ENCODE results near the gene TARS3.

The TARS3 gene

DNA sequence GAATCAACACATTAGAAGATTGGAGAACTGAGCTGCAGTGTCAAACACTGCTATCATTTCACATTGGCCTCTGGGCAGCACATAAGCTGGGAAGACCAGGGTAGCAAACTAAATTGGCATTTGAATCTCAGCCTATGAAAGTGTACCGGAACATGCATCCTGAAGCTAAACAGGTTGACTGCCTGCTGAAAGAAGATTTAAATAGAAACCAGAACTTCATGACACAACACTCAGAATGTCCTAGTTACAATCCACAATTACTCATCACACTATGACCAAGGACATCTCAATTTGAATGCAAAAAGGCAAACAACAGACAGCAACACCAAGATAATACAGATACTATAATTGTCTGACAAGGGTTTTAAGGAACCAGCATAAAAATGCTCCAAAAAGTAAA, 98.3 kb downstream of the TARS3 start:
- no peak for DNase-seq (ENCODE audit: low read depth in 3 of 3, low spot score in 1 of 3)

DNA sequence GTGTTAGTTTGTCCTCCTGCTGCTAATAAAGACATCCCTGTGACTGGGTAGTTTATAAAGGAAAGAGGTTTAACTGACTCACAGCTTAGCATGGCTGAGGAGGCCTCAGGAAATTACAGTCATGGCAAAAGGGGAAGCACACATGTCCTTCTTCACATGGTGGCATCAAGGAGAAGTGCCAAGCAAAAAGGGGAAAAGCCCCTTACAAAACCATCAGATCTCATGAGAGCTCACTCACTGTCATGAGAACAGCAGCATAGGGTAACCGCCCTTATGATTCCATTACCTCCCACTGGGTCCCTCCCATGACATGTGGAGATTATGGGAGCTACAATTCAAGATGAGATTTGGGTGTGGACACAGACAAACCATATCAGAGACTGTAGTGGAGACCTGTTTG, 99.1 kb downstream of the TARS3 start:
- DNase-seq (ENCODE audit: low read depth in 3 of 3, low spot score in 1 of 3), result no peak

DNA sequence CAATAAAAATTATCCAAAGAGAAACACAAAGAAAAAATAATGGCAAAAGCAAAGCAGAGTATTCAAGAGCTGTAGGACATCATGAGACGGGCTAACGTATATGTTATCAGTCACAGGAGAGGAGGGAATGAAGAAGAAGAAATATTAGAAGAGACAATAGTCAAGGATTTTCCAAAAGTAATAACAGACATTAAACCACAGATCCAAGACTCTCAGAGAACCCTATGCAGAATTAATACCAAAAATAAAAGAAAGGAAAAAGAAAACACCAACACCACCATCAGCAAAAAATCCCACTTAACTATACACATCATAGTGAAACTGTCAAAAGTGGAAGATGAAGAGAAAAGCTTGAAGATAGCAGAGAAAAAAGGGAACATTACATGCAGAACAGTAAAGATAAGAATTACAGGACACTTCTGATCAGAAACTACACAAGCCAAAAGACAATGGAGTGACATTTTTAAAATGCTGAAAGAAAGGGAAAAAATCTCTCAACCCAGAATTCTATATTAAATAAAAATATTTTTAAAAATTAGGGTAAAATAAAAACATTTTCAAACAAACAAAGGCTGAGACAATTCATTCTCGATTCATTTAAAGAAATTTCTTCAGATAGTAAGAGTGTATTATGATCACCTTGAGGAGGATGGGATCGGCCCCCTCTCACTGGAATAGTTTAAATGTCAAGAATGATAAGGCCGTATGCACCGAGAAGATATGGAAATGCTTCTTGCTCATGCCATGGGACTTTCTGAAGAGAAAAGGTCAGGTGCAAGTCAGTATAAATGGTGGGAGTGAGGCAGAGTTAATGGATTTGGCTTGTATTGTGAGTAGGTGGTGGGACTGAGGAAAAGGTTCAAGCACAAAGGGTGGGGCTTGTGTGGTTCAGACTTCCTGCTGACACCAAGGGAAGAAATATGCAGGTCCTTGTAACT, 100.6 kb downstream of the TARS3 start:
- DNase-seq (ENCODE audit: low read depth in 3 of 3, low spot score in 1 of 3), result no peak

GRCh38 chr15:101621961-101622360, 102.3 kb downstream of the TARS3 start:
- DNase-seq (ENCODE audit: low read depth in 3 of 3, low spot score in 1 of 3), result no peak

DNA sequence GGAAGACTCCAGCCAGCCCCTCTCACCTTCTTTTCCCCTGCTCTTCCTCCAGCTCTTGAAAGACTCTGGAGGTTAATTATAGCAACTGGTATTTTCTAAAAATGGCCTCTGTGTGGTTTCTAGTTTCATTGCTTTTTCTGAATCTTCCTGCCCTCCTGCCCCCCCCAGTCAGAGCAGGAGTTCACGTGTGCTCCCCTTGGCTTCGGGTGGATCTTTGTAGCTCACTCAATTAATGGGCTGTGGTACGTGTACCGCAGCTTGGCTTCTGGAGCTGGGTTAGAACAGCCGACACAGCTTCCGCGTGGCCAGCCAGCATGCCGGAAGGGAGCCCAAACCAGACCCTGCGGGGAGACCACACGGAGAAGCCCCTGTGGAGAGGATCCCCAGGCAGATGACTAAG, 103.6 kb downstream of the TARS3 start:
- DNase-seq (ENCODE audit: low read depth in 3 of 3, low spot score in 1 of 3), result no peak

- DNase-seq (ENCODE audit: low read depth in 3 of 3, low spot score in 1 of 3), result no peak
Measured at GRCh38 chr15:101619615-101619865, 104.7 kb downstream of the TARS3 start.

GRCh38 chr15:101618851-101619614, 105.2 kb downstream of the TARS3 start:
- no peak for DNase-seq (ENCODE audit: low read depth in 3 of 3, low spot score in 1 of 3)

DNA sequence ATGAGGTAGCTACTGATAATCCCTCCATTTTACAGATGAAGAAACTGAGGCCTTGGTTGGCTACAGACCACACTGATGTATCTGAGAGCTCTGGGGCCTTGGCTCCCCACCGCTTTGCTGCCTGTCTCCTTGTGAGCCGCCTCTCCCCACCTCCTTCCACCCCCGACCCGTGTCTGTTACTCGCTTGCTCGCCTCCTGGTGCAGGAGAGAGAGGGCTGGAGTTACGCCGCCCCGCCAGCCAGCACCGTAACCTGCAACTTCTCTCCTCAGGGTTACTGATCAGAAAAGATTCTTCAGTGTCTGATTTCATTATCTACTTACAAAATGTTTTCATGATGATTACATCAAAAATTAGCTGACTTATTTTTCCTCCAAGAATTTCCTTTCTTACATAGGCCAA, 106.2 kb downstream of the TARS3 start:
- DNase-seq (ENCODE audit: low read depth in 3 of 3, low spot score in 1 of 3), result no peak

DNA sequence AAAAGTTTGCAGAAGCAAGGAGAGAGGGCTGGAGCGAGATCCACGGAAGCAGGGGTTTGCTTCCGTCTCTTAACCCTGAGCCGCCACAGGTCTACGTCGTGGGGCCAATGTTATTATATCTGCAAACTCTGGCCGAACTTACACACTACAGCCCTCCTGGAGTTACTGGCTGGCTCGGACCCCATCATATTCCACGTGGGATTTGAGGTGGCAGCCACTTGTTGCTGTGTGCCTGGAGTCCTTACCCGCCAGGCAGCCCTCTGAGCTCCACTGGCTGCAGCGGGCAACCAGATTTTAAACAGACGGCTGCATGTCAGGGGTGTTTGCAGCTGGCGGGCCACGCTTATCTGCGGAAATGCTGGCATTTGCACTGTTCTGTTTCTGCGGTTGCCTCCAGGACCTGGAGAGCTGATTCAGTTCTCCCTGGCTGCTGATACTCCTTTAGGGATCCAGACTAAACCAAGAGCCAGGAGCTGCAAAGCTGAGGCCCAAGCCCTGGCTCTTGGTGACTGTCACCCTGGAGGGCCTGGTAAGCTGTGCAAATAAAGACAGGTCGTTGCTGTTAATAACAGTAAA, 106.8 kb downstream of the TARS3 start:
- DNase-seq (ENCODE audit: low read depth in 3 of 3, low spot score in 1 of 3), result no peak

GRCh38 chr15:101615986-101616848, 108.1 kb downstream of the TARS3 start:
- no peak for DNase-seq (ENCODE audit: low read depth in 3 of 3, low spot score in 1 of 3)

DNA sequence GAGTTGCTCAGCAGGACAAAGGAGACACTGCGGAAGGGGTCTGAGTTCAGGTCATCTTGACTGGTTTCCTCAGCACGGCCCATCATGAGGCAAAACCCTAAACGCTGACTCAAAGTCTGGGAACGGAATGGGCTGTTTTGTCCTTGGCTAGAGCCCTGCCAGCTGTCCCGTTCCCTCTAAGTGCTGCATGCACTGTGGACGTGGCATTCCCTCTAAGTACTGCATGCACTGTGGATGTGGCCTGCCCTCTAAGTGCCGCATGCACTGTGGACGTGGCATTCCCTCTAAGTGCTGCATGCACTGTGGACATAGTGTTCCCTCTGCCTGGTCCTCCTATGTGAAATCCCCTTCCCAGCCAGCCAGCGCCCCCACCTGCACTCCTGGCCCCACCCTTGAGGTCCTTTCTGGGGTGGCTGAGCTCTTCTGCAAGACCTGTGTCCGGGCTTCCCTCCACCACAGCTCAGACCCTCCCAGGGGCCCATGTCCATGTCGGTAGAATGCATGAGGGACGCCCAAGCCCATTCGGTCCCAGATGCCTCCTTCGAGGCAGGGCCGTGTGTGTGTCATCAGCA, 108.8 kb downstream of the TARS3 start:
- no peak for DNase-seq (ENCODE audit: low read depth in 3 of 3, low spot score in 1 of 3)

GRCh38 chr15:101614761-101615160, 109.5 kb downstream of the TARS3 start:
- no peak for DNase-seq (ENCODE audit: low read depth in 3 of 3, low spot score in 1 of 3)

DNA sequence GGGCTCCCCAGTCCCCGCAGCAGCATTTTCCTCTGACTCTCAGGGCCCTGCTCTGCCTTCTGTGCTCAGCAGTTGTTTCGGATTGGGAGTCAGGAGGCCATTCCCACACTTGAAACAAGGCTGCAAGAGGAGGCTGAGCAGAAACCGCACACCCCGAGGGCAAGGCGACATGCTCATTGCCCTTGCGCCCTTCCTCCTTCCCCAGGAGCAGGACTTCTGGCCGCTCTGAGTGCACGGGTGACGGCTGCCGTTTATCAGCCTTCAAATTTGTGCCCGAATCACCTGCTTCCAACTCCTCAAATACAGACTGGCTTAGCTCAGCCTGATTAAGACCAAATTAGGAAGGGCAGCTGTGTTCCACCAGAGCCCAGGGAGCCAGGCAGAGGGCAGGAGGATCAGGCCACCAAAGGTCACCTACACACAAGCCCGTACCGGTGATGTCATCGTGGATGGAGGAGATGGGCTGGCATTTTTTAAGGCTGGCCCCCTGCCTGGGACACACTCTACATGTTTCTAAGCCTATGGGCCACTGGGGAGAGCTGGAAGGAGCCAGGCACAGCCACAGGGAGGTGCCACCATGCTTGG, 110.2 kb downstream of the TARS3 start:
- DNase-seq (ENCODE audit: low read depth in 3 of 3, low spot score in 1 of 3), result no peak

GRCh38 chr15:101613130-101614000, 110.9 kb downstream of the TARS3 start:
- DNase-seq (ENCODE audit: low read depth in 3 of 3, low spot score in 1 of 3), result no peak

- no peak for DNase-seq (ENCODE audit: low read depth in 3 of 3, low spot score in 1 of 3)
Measured at GRCh38 chr15:101612676-101613075, 111.6 kb downstream of the TARS3 start.

DNA sequence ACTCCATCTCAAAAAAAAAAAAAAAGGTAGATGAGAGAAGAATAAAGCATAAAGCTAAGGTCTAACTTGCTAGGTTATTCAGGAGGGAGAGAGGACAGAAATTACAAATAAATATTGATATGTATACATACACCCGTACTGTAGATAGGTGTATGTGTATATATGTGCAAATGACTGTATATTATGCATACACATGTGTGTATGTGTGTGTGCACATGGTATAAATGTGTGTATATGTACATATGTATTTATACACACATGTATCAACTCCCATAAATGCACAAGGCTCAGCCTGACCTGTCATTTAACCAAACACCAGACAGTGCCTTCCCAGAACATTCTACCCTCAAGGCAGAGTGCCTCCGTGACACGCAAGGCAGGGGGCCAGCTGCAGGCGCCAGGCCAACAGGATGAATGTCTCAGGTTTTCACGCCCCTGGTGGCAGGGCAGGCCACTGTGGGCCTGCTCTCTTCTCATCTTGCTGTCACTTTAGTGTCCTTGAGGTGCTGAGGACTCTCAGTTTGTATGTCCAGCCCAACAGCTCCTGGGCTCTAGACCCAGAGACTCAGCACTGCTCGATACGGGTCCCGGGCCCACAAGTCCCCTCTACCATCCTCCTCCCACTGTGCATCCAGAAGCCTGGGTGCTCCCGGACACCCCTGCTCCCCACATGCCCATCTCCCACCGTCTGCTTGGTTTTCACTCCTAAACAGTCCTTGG, 112.5 kb downstream of the TARS3 start:
- DNase-seq (ENCODE audit: low read depth in 3 of 3, low spot score in 1 of 3), result no peak

DNA sequence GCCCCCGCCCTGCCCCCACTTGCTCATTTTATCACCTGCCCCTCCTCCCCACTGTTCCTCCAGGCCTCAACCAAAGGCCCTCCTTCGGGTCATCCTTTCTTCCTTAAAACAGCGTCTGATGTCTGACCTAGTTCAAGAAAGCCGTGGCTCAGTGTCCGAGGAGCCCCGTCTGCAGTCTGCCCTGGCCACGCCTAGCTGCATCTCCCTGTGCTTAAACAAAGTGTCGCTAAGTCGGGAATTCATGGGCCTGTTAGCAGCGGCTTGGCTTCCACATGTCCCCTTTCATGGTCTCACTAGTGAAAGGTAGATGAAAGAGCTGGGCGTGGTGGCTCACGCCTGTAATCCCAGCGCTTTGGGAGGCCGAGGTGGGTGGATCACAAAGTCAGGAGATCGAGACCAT, 113.3 kb downstream of the TARS3 start:
- no peak for DNase-seq (ENCODE audit: low read depth in 3 of 3, low spot score in 1 of 3)

GRCh38 chr15:101610611-101611000, 113.7 kb downstream of the TARS3 start:
- no peak for DNase-seq (ENCODE audit: low read depth in 3 of 3, low spot score in 1 of 3)

All from stimulated activated CD4-positive, alpha-beta T cell treated with anti-CD3 and anti-CD28 coated beads, TNF-alpha, amount 100 ng/mL, for 1 hour (primary cell).